B cell (primary cell): ENCODE data around the gene E2F2. TPM values are rescaled to one million over a fixed set of nuclear protein-coding genes. Genes with fewer than 3 reads are reported as not detected.

Experiments used
- ATAC-seq: fragments of 200-7000 bp; cut with Tn5 transposase; one replicate; pipeline ENCODE4 v1.10.0; 2021; ENCODE audit warnings: low read depth, mild to moderate bottlenecking, moderate number of reproducible peaks, moderate library complexity
- CTCF ChIA-PET: fragments of 350-600 bp; sonication (Branson Sonifier 250); formaldehyde crosslinking; loops from one replicate; lab custom pipeline; 2021; ENCODE audit warnings: antibody characterized with exemption, inconsistent platforms; lab: Charles Lee
- POLR2A ChIA-PET: fragments of 350-600 bp; sonication (Branson Sonifier 250); formaldehyde crosslinking; loops from one replicate; lab custom pipeline; 2021; ENCODE audit warnings: antibody characterized with exemption; lab: Charles Lee
- DNase-seq: peaks from one replicate; pipeline ENCODE4 v3.0.0; 2013
- H2AFZ ChIP-seq: 2 replicates; pipeline ENCODE4 v1.6.1; 2012; ENCODE audit warnings: mild to moderate bottlenecking, low read depth, low read length; ENCODE audit not compliant: insufficient read depth, poor library complexity, severe bottlenecking
- H3K27ac ChIP-seq, 2 donors: 1 replicate in 1 of 2; 2 replicates in 1 of 2; pipeline ENCODE4 v1.5.1; 2012 to 2013; ENCODE audit warnings: low read length in 2 of 2, mild to moderate bottlenecking in 2 of 2, moderate library complexity in 1 of 2
- H3K27me3 ChIP-seq, 4 experiments: fragments of 200-600 bp in 1 of 4; sonication (generic) in 1 of 4; replicated peaks in 1 of 4; 1 replicate in 2 of 4; 2 replicates in 2 of 4; pipeline versions ENCODE4 v1.6.1 to v1.7.0; 2013 to 2016; ENCODE audit warnings: low read length in 3 of 4, mild to moderate bottlenecking in 2 of 4, mixed read lengths in 1 of 4, moderate library complexity in 1 of 4; ENCODE audit not compliant: insufficient read depth in 4 of 4, control insufficient read depth in 3 of 4; ENCODE audit errors: control extremely low read depth in 1 of 4
- H3K36me3 ChIP-seq, 2 experiments: replicated peaks in 1 of 2; 1 replicate in 1 of 2; 2 replicates in 1 of 2; pipeline versions ENCODE4 v1.6.1 to v1.7.1; 2013; ENCODE audit warnings: low read length in 1 of 2; ENCODE audit not compliant: insufficient read depth in 2 of 2, control insufficient read depth in 1 of 2; ENCODE audit errors: control extremely low read depth in 1 of 2, extremely low read depth in 1 of 2
- H3K4me1 ChIP-seq, 2 donors: fragments of 200-600 bp in 1 of 2; sonication (generic) in 1 of 2; 1 replicate in 1 of 2; 2 replicates in 1 of 2; pipeline versions ENCODE4 v1.5.1 to v1.6.1; 2013 to 2017; ENCODE audit warnings: low read length in 2 of 2; ENCODE audit not compliant: control insufficient read depth in 2 of 2, insufficient read depth in 2 of 2
- H3K4me2 ChIP-seq: replicated peaks from 2 replicates; pipeline ENCODE3; 2012; ENCODE audit warnings: mild to moderate bottlenecking, low read depth, low read length; ENCODE audit not compliant: poor library complexity, severe bottlenecking
- H3K4me3 ChIP-seq, 5 experiments: fragments of 200-600 bp in 1 of 5; sonication (generic) in 1 of 5; 1 replicate in 3 of 5; 2 replicates in 2 of 5; pipeline versions ENCODE4 v1.5.1 to v1.7.0; 2011 to 2016; ENCODE audit warnings: low read length in 4 of 5, mild to moderate bottlenecking in 4 of 5, low read depth in 2 of 5, control low read depth in 1 of 5, moderate library complexity in 1 of 5; ENCODE audit not compliant: insufficient read depth in 1 of 5; ENCODE audit errors: control extremely low read depth in 1 of 5, extremely low read depth in 1 of 5
- H3K79me2 ChIP-seq: fragments of 200-600 bp; sonication (generic); one replicate; pipeline ENCODE4 v1.6.0; 2016; ENCODE audit warnings: low read length; ENCODE audit not compliant: control insufficient read depth, insufficient read depth
- H3K9ac ChIP-seq: fragments of 200-600 bp; sonication (generic); 2 replicates; pipeline ENCODE4 v1.6.1; 2017; ENCODE audit warnings: mild to moderate bottlenecking, low read length, moderate library complexity
- H3K9me3 ChIP-seq, 3 donors: one replicate each; pipeline versions ENCODE4 v1.6.1 to v1.7.1; 2013; ENCODE audit warnings: low read length in 2 of 3; ENCODE audit not compliant: control insufficient read depth in 2 of 3, insufficient read depth in 1 of 3; ENCODE audit errors: control extremely low read depth in 1 of 3
- H4K20me1 ChIP-seq: 2 replicates; pipeline ENCODE4 v1.6.0; 2012; ENCODE audit warnings: mild to moderate bottlenecking, low read length; ENCODE audit not compliant: insufficient read depth, control insufficient read depth, poor library complexity, severe bottlenecking
- H3K27ac Mint-ChIP-seq: one replicate; pipeline ENCODE4 v1.8.0; 2021; ENCODE audit warnings: mixed read lengths
- H3K27me3 Mint-ChIP-seq: one replicate; pipeline ENCODE4 v1.8.0; 2021; ENCODE audit warnings: mixed read lengths
- H3K4me1 Mint-ChIP-seq: one replicate; pipeline ENCODE4 v1.8.0; 2021; ENCODE audit warnings: mixed read lengths
- H3K4me3 Mint-ChIP-seq: one replicate; pipeline ENCODE4 v1.8.0; 2021; ENCODE audit warnings: mixed read lengths
- H3K9me3 Mint-ChIP-seq: one replicate; pipeline ENCODE4 v1.8.0; 2022; ENCODE audit warnings: mixed read lengths; ENCODE audit not compliant: insufficient read depth
- EZH2 ChIP-seq: IDR thresholded peaks from 2 replicates; pipeline ENCODE4 v1.6.1; 2012; ENCODE audit warnings: borderline replicate concordance, low read depth, mild to moderate bottlenecking, moderate library complexity, low read length; ENCODE audit not compliant: insufficient read depth, poor library complexity, severe bottlenecking
- WGBS: methylation state at CpG from one replicate; pipeline ENCODE4 v1.1.5; 2013; ENCODE audit warnings: missing lambda C conversion rate; ENCODE audit not compliant: insufficient coverage; 5-methylcytosine and 5-hydroxymethylcytosine counted together
- intact Hi-C: fragments of 100-400 bp; cut with micrococcal nuclease; formaldehyde crosslinking; loops from one replicate; pipeline ENCODE4 v1.10.0; 2022
- polyA plus RNA-seq: library from polyadenylated mRNA; depleted of rRNA; stranded (reverse); fragments of >200 nt; gene quantifications from 2 replicates; pipeline ENCODE4 v1.2.3, GENCODE V29; 2012
- total RNA-seq, 2 donors: library from RNA; stranded (reverse); fragments of 120-200 nt in 1 of 2; gene quantifications; 1 replicate in 1 of 2; 2 replicates in 1 of 2; pipeline versions ENCODE4 v1.2.3 to v1.2.4, GENCODE V29; 2013 to 2022
- TF ChIP-seq, protein P1 (sequence below): fragments of 200-600 bp; IDR thresholded peaks from one replicate; pipeline ENCODE4 v1.8.0; 2022; ENCODE audit warnings: antibody characterized with exemption, mild to moderate bottlenecking

Gene E2F2
- total and polyA plus RNA-seq, 2 donors (not counting 1 experiment from before 2014, with no cell fraction given), result 2.4 to 3.2 TPM

DNA sequence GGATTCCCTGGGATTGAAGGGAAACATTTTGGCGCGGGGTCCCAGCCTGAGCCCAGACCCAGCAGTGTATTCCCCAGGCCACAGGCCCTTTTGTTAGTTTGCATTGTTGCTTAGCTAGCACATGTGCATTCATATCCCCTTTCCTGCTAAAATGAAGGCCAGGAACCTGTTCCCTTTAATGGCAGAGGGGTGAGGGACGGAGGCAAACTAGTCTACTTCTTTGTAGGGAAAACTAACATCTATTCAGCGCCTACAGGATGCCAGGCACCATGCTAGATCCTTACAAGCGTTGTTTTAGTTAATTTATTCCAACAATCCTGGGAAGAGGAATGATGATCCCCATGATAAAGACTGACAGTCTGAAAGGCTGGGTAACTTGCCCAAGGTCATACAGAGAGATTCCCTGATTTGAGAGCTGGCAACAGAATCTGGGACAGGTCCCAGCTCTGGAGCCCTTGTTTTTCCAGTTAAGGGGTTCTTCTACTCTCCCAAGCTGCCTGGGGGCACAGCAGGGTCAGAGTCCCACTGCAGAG lies 595 bp upstream of the E2F2 start:
- no peak for ATAC-seq
- POLR2A ChIA-PET, result interaction anchor here (0.5 to 1.5 kb wide), 8 partner anchors 30 to 372 kb away, joined by 3 to 10 read pairs (median 3); partner anchors contain the start of genes ASAP3 and HNRNPR
- 7% methylated on average over 2 of the region's 5 CpGs for WGBS

More for the DNA sequence above, 595 bp upstream of the E2F2 start:
- H3K27ac Mint-ChIP-seq, result peak overlapping the region; percentile 61
- Histone ChIP-seq H3K36me3 (no peaks in the 10 kb centered on the region), H4K20me1 (no peaks in the 10 kb centered on the region), H3K4me1 (peaks cover 63 to 69% of the 10 kb centered on the region in 2 donors), H3K4me2 (peak overlapping the region; percentile 99), H3K9me3 (no peaks in the 10 kb centered on the region), H3K4me3 (peak overlapping the region in 4 of 5 experiments; percentile 24 to 43 (median 30)), H3K9ac (peak overlapping the region; percentile 70), H3K79me2 (peaks cover 9% of the 10 kb centered on the region), H2AFZ (peak overlapping the region; percentile 66), H3K27me3 (peaks cover 0 to 7% (median 0%) of the 10 kb centered on the region in 4 experiments), H3K27ac (no peak overlapping the region)
- no peaks in the 10 kb centered on the region for H3K9me3 Mint-ChIP-seq
- H3K4me3 Mint-ChIP-seq, result peak overlapping the region; percentile 85
- CTCF ChIA-PET, result interaction anchor here (0.6 to 17.1 kb wide), 9 partner anchors 8 to 433 kb away, joined by 3 to 332 read pairs (median 5); no protein-coding TSS in a partner anchor
- H3K4me1 Mint-ChIP-seq, result peaks cover 72% of the 10 kb centered on the region
- no peaks in the 10 kb centered on the region for H3K27me3 Mint-ChIP-seq
- DNase-seq, result peak; percentile 12
- intact Hi-C loops, result loop anchor here (1.0 to 2.0 kb wide), 4 partner anchors 9 to 212 kb away; partner anchors contain the start of genes ASAP3, ELOA and ZNF436
- no peak for TF ChIP-seq EZH2
- TF ChIP-seq, protein P1, sequence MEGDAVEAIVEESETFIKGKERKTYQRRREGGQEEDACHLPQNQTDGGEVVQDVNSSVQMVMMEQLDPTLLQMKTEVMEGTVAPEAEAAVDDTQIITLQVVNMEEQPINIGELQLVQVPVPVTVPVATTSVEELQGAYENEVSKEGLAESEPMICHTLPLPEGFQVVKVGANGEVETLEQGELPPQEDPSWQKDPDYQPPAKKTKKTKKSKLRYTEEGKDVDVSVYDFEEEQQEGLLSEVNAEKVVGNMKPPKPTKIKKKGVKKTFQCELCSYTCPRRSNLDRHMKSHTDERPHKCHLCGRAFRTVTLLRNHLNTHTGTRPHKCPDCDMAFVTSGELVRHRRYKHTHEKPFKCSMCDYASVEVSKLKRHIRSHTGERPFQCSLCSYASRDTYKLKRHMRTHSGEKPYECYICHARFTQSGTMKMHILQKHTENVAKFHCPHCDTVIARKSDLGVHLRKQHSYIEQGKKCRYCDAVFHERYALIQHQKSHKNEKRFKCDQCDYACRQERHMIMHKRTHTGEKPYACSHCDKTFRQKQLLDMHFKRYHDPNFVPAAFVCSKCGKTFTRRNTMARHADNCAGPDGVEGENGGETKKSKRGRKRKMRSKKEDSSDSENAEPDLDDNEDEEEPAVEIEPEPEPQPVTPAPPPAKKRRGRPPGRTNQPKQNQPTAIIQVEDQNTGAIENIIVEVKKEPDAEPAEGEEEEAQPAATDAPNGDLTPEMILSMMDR, result no peak
